ENCODE data around the gene IFT80. TPM values are rescaled to one million over a fixed set of nuclear protein-coding genes. Genes with fewer than 3 reads are reported as not detected.

The IFT80 gene
- polyA plus RNA-seq, 1 donor (not counting 4 experiments of a cell fraction or from before 2014, with no cell fraction given), result 23.6 TPM

DNA sequence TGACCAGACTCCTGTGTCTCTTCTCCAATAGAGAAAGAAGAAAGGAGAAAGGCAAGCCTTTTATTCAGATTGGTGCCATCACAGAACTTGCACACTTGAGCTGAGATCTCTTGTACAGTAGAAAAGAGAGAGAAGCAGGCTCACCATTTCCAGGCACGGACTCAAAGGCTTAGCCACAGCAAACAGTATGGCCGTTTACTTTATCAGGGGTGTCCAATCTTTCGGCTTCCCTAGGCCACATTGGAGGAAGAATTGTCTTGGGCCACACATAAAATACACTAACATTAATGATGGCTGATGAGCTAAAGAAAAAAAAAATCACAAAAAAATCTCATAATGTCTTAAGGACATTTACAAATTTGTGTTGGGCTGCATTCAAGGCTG lies 5.0 kb downstream of the IFT80 start:
- FAIRE-seq (no peak), DNase-seq (ENCODE audit: low read depth, low spot score) (no peak)
- Histone ChIP-seq H3K4me3 (ENCODE audit: control insufficient read depth in 2 of 3, extremely low read depth in 1 of 3, insufficient read depth in 2 of 3, low read depth in 1 of 3, low read length in 3 of 3) (no peak overlapping the region), H4K20me1 (ENCODE audit: control insufficient read depth, extremely low read depth, insufficient read depth, low read length) (no peaks in the 10 kb centered on the region), H3K79me2 (ENCODE audit: control insufficient read depth, insufficient read depth, low read length) (peaks cover 26% of the 10 kb centered on the region), H3K9me1 (ENCODE audit: control insufficient read depth, extremely low read depth, insufficient read depth, low read length) (no peaks in the 10 kb centered on the region), H3K9ac (ENCODE audit: control insufficient read depth, extremely low read depth, insufficient read depth, low read length) (no peak overlapping the region), H2AFZ (ENCODE audit: control insufficient read depth, low read length) (no peak overlapping the region), H3K4me1 (ENCODE audit: control insufficient read depth, extremely low read depth, insufficient read depth, low read length) (peaks cover 12% of the 10 kb centered on the region), H3K9me3 (ENCODE audit: control insufficient read depth, low read depth, low read length) (no peaks in the 10 kb centered on the region), H3K27ac (ENCODE audit: control insufficient read depth, insufficient read depth, low read length) (no peak overlapping the region), H3K36me3 (ENCODE audit: control insufficient read depth in 2 of 2, extremely low read depth in 1 of 2, insufficient read depth in 2 of 2, low read length in 2 of 2) (no peaks in the 10 kb centered on the region), H3K4me2 (ENCODE audit: control insufficient read depth, extremely low read depth, insufficient read depth, low read depth, low read length) (no peak overlapping the region), H3K27me3 (ENCODE audit: control insufficient read depth, extremely low read depth, insufficient read depth, low read length) (no peaks in the 10 kb centered on the region)
- dilution Hi-C loops (cut with MboI; ENCODE audit: extremely low pct_ligation_motif_present, low sequenced_read_pairs), result no loop called here
- TF ChIP-seq, protein P1, sequence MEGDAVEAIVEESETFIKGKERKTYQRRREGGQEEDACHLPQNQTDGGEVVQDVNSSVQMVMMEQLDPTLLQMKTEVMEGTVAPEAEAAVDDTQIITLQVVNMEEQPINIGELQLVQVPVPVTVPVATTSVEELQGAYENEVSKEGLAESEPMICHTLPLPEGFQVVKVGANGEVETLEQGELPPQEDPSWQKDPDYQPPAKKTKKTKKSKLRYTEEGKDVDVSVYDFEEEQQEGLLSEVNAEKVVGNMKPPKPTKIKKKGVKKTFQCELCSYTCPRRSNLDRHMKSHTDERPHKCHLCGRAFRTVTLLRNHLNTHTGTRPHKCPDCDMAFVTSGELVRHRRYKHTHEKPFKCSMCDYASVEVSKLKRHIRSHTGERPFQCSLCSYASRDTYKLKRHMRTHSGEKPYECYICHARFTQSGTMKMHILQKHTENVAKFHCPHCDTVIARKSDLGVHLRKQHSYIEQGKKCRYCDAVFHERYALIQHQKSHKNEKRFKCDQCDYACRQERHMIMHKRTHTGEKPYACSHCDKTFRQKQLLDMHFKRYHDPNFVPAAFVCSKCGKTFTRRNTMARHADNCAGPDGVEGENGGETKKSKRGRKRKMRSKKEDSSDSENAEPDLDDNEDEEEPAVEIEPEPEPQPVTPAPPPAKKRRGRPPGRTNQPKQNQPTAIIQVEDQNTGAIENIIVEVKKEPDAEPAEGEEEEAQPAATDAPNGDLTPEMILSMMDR (optimal IDR thresholded peaks at IDR 0.05 in 1 of 3, IDR thresholded peaks at IDR 0.05 in 1 of 3, conservative IDR thresholded peaks at IDR 0.05 in 1 of 3; ENCODE audit: extremely low read depth in 1 of 3, insufficient read depth in 2 of 3, low read length in 3 of 3), result no peak
- no peak for TF ChIP-seq EZH2 (IDR thresholded peaks at IDR 0.05; ENCODE audit: low read length)

GRCh38 chr3:160393346-160394008 lies 5.5 kb downstream of the IFT80 start:
- Histone ChIP-seq H3K9ac (ENCODE audit: control insufficient read depth, extremely low read depth, insufficient read depth, low read length) (no peak overlapping the region), H3K9me3 (ENCODE audit: control insufficient read depth, low read depth, low read length) (no peaks in the 10 kb centered on the region), H3K9me1 (ENCODE audit: control insufficient read depth, extremely low read depth, insufficient read depth, low read length) (no peaks in the 10 kb centered on the region), H3K4me2 (ENCODE audit: control insufficient read depth, extremely low read depth, insufficient read depth, low read depth, low read length) (no peak overlapping the region), H2AFZ (ENCODE audit: control insufficient read depth, low read length) (no peak overlapping the region), H3K36me3 (ENCODE audit: control insufficient read depth in 2 of 2, extremely low read depth in 1 of 2, insufficient read depth in 2 of 2, low read length in 2 of 2) (no peaks in the 10 kb centered on the region), H3K27ac (ENCODE audit: control insufficient read depth, insufficient read depth, low read length) (no peak overlapping the region), H3K4me3 (ENCODE audit: control insufficient read depth in 2 of 3, extremely low read depth in 1 of 3, insufficient read depth in 2 of 3, low read depth in 1 of 3, low read length in 3 of 3) (no peak overlapping the region), H3K4me1 (ENCODE audit: control insufficient read depth, extremely low read depth, insufficient read depth, low read length) (peaks cover 11% of the 10 kb centered on the region), H3K27me3 (ENCODE audit: control insufficient read depth, extremely low read depth, insufficient read depth, low read length) (no peaks in the 10 kb centered on the region), H4K20me1 (ENCODE audit: control insufficient read depth, extremely low read depth, insufficient read depth, low read length) (no peaks in the 10 kb centered on the region), H3K79me2 (ENCODE audit: control insufficient read depth, insufficient read depth, low read length) (peaks cover 21% of the 10 kb centered on the region)
- DNase-seq (ENCODE audit: low read depth, low spot score) (no peak), FAIRE-seq (no peak)
- dilution Hi-C loops (cut with MboI; ENCODE audit: extremely low pct_ligation_motif_present, low sequenced_read_pairs), result no loop called here
- no peak for TF ChIP-seq EZH2 (IDR thresholded peaks at IDR 0.05; ENCODE audit: low read length)
- TF ChIP-seq, protein P1 (optimal IDR thresholded peaks at IDR 0.05 in 1 of 3, IDR thresholded peaks at IDR 0.05 in 1 of 3, conservative IDR thresholded peaks at IDR 0.05 in 1 of 3; ENCODE audit: extremely low read depth in 1 of 3, insufficient read depth in 2 of 3, low read length in 3 of 3), result no peak

Measured in keratinocyte (primary cell).